ENCODE data around the gene MBNL1. TPM values are rescaled to one million over a fixed set of nuclear protein-coding genes. Genes with fewer than 3 reads are reported as not detected.

Gene MBNL1
- total and polyA plus RNA-seq, 2 of the 13 experiments (the other 11 are each of a cell fraction or from before 2014, with no cell fraction given) = 27.1 to 55.4 TPM

DNA sequence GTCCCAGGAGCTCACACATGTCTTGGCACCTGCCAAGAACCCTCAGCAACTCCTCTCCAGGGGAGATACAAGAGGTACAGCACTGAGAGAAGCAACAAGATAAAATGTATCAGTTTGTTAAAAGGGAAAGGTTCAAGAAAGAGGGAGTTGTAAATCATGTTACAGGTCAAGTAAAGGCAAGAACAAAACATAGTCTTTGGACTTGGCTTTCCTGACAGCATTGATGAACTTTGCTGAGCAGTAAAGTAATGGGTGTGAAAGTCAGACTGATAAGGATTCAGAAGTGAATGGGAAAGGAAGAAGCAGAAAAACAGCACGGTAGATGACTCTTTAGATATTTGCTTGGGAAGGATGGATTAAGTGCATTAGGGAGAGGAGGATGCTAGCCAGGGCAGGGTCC lies 27.1 kb downstream of the MBNL1 start:
- Histone ChIP-seq H4K20me1 (ENCODE audit: insufficient read depth, low read length) (peaks cover 5% of the 10 kb centered on the region; the same call in 1 of the 2 replicates), H3K27ac (ENCODE audit: extremely low read length, insufficient read depth, low read length) (no peak overlapping the region), H2AFZ (ENCODE audit: low read length) (no peak overlapping the region), H3K9ac (ENCODE audit: insufficient read depth, low read depth, low read length) (no peak overlapping the region), H3K4me2 (ENCODE audit: low read depth, low read length) (no peak overlapping the region), H3K4me1 (ENCODE audit: insufficient read depth, low read length) (peaks cover 65% of the 10 kb centered on the region), H3K9me3 (ENCODE audit: low read length) (no peaks in the 10 kb centered on the region), H3K4me3 (replicated peaks in 1 of 3; ENCODE audit: insufficient read depth in 1 of 3, low read depth in 2 of 3, low read length in 3 of 3) (no peak overlapping the region), H3K36me3 (replicated peaks in 1 of 2; ENCODE audit: control insufficient read depth in 1 of 2, insufficient read depth in 2 of 2, low read length in 2 of 2) (peaks cover 1 to 3% of the 10 kb centered on the region in 2 experiments; a peak in 1 of 5 replicates), H3K27me3 (ENCODE audit: control insufficient read depth in 1 of 2, insufficient read depth in 2 of 2, low read length in 2 of 2) (no peaks in the 10 kb centered on the region), H3K79me2 (ENCODE audit: insufficient read depth, low read length) (peaks cover 87% of the 10 kb centered on the region)
- ChIA-PET POLR2A (no interaction called here), CTCF (ENCODE audit: low intra/inter-chr PET ratio, low total read pairs) (no interaction called here)
- DNase-seq (ENCODE audit: low spot score) (no peak), FAIRE-seq (no peak), ATAC-seq (no peak)
- in situ Hi-C loops (cut with HindIII; ENCODE audit: extremely low pct_ligation_motif_present, low pct_unique_long_range_greater_than_20kb) = no loop called here
- 69% methylated on average over 1 of the region's 1 CpG for WGBS (ENCODE audit: low lambda C conversion rate)
- BruUV-seq (replicated peaks) = no TSS peak
- intact Hi-C loops (cut with micrococcal nuclease; ENCODE audit: unreplicated experiment) = no loop called here
- TF ChIP-seq ZNF383 (CRISPR knock-in tag; IDR thresholded peaks at IDR 0.05; ENCODE audit: borderline replicate concordance) (no peak), ZNF329 (CRISPR knock-in tag; IDR thresholded peaks at IDR 0.05; ENCODE audit: low read depth) (no peak), ZNF510 (CRISPR knock-in tag; IDR thresholded peaks at IDR 0.05; ENCODE audit: low read depth) (no peak), FOXJ3 (CRISPR knock-in tag; IDR thresholded peaks at IDR 0.05; ENCODE audit: borderline replicate concordance) (no peak), HOXA5 (CRISPR knock-in tag; IDR thresholded peaks at IDR 0.05) (no peak), ASH2L (IDR thresholded peaks at IDR 0.05; ENCODE audit: insufficient read length, low read depth, low read length) (no peak), ZNF496 (CRISPR knock-in tag; IDR thresholded peaks at IDR 0.05; ENCODE audit: insufficient replicate concordance) (no peak), ZFY (CRISPR knock-in tag; IDR thresholded peaks at IDR 0.05) (no peak), ZNF350 (CRISPR knock-in tag; IDR thresholded peaks at IDR 0.05; ENCODE audit: borderline replicate concordance, low read depth) (no peak)
- TF ChIP-seq, protein P1, sequence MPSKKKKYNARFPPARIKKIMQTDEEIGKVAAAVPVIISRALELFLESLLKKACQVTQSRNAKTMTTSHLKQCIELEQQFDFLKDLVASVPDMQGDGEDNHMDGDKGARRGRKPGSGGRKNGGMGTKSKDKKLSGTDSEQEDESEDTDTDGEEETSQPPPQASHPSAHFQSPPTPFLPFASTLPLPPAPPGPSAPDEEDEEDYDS (CRISPR knock-in tag; IDR thresholded peaks at IDR 0.05) = no peak
- TF ChIP-seq, protein P2, sequence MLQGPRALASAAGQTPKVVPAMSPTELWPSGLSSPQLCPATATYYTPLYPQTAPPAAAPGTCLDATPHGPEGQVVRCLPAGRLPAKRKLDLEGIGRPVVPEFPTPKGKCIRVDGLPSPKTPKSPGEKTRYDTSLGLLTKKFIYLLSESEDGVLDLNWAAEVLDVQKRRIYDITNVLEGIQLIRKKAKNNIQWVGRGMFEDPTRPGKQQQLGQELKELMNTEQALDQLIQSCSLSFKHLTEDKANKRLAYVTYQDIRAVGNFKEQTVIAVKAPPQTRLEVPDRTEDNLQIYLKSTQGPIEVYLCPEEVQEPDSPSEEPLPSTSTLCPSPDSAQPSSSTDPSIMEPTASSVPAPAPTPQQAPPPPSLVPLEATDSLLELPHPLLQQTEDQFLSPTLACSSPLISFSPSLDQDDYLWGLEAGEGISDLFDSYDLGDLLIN (CRISPR knock-in tag; IDR thresholded peaks at IDR 0.05; ENCODE audit: borderline replicate concordance) = no peak
- TF ChIP-seq, protein P3, sequence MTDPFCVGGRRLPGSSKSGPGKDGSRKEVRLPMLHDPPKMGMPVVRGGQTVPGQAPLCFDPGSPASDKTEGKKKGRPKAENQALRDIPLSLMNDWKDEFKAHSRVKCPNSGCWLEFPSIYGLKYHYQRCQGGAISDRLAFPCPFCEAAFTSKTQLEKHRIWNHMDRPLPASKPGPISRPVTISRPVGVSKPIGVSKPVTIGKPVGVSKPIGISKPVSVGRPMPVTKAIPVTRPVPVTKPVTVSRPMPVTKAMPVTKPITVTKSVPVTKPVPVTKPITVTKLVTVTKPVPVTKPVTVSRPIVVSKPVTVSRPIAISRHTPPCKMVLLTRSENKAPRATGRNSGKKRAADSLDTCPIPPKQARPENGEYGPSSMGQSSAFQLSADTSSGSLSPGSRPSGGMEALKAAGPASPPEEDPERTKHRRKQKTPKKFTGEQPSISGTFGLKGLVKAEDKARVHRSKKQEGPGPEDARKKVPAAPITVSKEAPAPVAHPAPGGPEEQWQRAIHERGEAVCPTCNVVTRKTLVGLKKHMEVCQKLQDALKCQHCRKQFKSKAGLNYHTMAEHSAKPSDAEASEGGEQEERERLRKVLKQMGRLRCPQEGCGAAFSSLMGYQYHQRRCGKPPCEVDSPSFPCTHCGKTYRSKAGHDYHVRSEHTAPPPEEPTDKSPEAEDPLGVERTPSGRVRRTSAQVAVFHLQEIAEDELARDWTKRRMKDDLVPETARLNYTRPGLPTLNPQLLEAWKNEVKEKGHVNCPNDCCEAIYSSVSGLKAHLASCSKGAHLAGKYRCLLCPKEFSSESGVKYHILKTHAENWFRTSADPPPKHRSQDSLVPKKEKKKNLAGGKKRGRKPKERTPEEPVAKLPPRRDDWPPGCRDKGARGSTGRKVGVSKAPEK (CRISPR knock-in tag; IDR thresholded peaks at IDR 0.05; ENCODE audit: borderline replicate concordance) = no peak
- TF ChIP-seq, protein P4, sequence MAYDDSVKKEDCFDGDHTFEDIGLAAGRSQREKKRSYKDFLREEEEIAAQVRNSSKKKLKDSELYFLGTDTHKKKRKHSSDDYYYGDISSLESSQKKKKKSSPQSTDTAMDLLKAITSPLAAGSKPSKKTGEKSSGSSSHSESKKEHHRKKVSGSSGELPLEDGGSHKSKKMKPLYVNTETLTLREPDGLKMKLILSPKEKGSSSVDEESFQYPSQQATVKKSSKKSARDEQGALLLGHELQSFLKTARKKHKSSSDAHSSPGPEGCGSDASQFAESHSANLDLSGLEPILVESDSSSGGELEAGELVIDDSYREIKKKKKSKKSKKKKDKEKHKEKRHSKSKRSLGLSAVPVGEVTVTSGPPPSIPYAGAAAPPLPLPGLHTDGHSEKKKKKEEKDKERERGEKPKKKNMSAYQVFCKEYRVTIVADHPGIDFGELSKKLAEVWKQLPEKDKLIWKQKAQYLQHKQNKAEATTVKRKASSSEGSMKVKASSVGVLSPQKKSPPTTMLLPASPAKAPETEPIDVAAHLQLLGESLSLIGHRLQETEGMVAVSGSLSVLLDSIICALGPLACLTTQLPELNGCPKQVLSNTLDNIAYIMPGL (CRISPR knock-in tag; IDR thresholded peaks at IDR 0.05; ENCODE audit: borderline replicate concordance in 1 of 2, low read depth in 1 of 2) = no peak
- TF ChIP-seq, protein P5, sequence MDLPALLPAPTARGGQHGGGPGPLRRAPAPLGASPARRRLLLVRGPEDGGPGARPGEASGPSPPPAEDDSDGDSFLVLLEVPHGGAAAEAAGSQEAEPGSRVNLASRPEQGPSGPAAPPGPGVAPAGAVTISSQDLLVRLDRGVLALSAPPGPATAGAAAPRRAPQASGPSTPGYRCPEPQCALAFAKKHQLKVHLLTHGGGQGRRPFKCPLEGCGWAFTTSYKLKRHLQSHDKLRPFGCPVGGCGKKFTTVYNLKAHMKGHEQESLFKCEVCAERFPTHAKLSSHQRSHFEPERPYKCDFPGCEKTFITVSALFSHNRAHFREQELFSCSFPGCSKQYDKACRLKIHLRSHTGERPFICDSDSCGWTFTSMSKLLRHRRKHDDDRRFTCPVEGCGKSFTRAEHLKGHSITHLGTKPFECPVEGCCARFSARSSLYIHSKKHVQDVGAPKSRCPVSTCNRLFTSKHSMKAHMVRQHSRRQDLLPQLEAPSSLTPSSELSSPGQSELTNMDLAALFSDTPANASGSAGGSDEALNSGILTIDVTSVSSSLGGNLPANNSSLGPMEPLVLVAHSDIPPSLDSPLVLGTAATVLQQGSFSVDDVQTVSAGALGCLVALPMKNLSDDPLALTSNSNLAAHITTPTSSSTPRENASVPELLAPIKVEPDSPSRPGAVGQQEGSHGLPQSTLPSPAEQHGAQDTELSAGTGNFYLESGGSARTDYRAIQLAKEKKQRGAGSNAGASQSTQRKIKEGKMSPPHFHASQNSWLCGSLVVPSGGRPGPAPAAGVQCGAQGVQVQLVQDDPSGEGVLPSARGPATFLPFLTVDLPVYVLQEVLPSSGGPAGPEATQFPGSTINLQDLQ (CRISPR knock-in tag; IDR thresholded peaks at IDR 0.05) = no peak
